ENCODE results near the gene SMARCA2. TPM values are rescaled to one million over a fixed set of nuclear protein-coding genes. Genes with fewer than 3 reads are reported as not detected.
A peak's percentile ranks its signal among the peaks of the same experiment; 100 is the strongest.

SMARCA2 gene
- total and polyA plus RNA-seq, 12 donors: 38.3 to 192 (median 142) TPM

DNA sequence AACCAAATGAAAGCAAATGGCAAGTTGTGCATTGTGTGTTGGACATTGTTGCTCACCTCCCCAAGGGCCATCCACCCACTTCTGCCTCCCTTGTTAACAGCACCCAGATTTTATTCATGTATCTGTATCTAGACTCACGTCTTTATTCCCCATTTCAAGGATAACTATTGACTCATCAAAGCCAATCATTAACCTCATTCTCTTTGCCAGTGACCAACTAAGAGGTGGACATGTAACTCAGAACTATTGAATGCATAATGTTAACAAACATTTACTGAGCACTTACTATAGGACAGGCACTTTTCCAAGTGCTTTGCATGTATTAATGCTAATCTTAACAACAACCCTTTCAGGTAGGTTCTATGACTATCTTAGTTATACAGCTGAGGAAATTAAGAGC is 45.2 kb upstream of the SMARCA2 start:
- TF ChIP-seq CTCF (IDR thresholded peaks at IDR 0.05): no peak
- TF ChIP-seq POLR2A (IDR thresholded peaks at IDR 0.05): no peak
- 44 to 56% (median 52%) methylated on average over 1 of the region's 1 CpG for WGBS, 4 donors
- intact Hi-C loops (cut with DNase I): no loop called here
- Histone ChIP-seq H3K27ac (no peak overlapping the region), H3K4me1 (replicated peaks in 1 of 2) (no peaks in the 10 kb centered on the region), H3K4me3 (no peak overlapping the region), H3K36me3 (replicated peaks in 1 of 2) (no peaks in the 10 kb centered on the region), H3K9me3 (replicated peaks in 1 of 3) (no peaks in the 10 kb centered on the region), H3K27me3 (no peaks in the 10 kb centered on the region)
- DNase-seq: no peak

GRCh38 chr9:1972672-1973071 is 42.5 kb upstream of the SMARCA2 start:
- Histone ChIP-seq H3K4me1 (replicated peaks in 1 of 2) (no peaks in the 10 kb centered on the region), H3K4me3 (no peak overlapping the region), H3K9me3 (replicated peaks in 1 of 3) (no peaks in the 10 kb centered on the region), H3K27ac (no peak overlapping the region), H3K27me3 (no peaks in the 10 kb centered on the region), H3K36me3 (replicated peaks in 1 of 2) (no peaks in the 10 kb centered on the region)
- DNase-seq: no peak
- no peak for TF ChIP-seq CTCF (IDR thresholded peaks at IDR 0.05)
- TF ChIP-seq POLR2A (IDR thresholded peaks at IDR 0.05): no peak
- intact Hi-C loops (cut with DNase I): no loop called here

GRCh38 chr9:1977026-1977425 is 38.1 kb upstream of the SMARCA2 start:
- 71 to 85% (median 72%) methylated on average over 2 of the region's 2 CpGs for WGBS, 4 donors
- Histone ChIP-seq H3K9me3 (replicated peaks in 1 of 3) (no peaks in the 10 kb centered on the region), H3K27me3 (no peaks in the 10 kb centered on the region), H3K36me3 (replicated peaks in 1 of 2) (no peaks in the 10 kb centered on the region), H3K4me3 (no peak overlapping the region), H3K27ac (no peak overlapping the region), H3K4me1 (replicated peaks in 1 of 2) (no peaks in the 10 kb centered on the region)
- intact Hi-C loops (cut with DNase I): no loop called here
- no peak for DNase-seq
- TF ChIP-seq CTCF (IDR thresholded peaks at IDR 0.05): no peak
- no peak for TF ChIP-seq POLR2A (IDR thresholded peaks at IDR 0.05)

GRCh38 chr9:1978941-1979340 is 36.2 kb upstream of the SMARCA2 start:
- WGBS, 4 donors: 54 to 73% (median 64%) methylated on average over 5 of the region's 5 CpGs
- Histone ChIP-seq H3K36me3 (replicated peaks in 1 of 2) (no peaks in the 10 kb centered on the region), H3K27ac (no peak overlapping the region), H3K27me3 (no peaks in the 10 kb centered on the region), H3K4me3 (no peak overlapping the region), H3K9me3 (replicated peaks in 1 of 3) (no peaks in the 10 kb centered on the region), H3K4me1 (replicated peaks in 1 of 2) (no peaks in the 10 kb centered on the region)
- DNase-seq: peak in 1 of 7 donors; percentile 6
- TF ChIP-seq POLR2A (IDR thresholded peaks at IDR 0.05) (no peak), CTCF (IDR thresholded peaks at IDR 0.05) (no peak)
- intact Hi-C loops (cut with DNase I): no loop called here

Measured in adrenal gland (tissue), 12 donors.